Measurements from ENCODE around the gene GLB1L3.
"Not testable (repeated sequence)": the region's sequence is repeated elsewhere in the genome, so short reads cannot be mapped to it uniquely, and the experiment has no call there.

GLB1L3 gene

GRCh38 chr11:134252346-134253187 is 23.6 kb upstream of the GLB1L3 start:
- no peak for DNase-seq

DNA sequence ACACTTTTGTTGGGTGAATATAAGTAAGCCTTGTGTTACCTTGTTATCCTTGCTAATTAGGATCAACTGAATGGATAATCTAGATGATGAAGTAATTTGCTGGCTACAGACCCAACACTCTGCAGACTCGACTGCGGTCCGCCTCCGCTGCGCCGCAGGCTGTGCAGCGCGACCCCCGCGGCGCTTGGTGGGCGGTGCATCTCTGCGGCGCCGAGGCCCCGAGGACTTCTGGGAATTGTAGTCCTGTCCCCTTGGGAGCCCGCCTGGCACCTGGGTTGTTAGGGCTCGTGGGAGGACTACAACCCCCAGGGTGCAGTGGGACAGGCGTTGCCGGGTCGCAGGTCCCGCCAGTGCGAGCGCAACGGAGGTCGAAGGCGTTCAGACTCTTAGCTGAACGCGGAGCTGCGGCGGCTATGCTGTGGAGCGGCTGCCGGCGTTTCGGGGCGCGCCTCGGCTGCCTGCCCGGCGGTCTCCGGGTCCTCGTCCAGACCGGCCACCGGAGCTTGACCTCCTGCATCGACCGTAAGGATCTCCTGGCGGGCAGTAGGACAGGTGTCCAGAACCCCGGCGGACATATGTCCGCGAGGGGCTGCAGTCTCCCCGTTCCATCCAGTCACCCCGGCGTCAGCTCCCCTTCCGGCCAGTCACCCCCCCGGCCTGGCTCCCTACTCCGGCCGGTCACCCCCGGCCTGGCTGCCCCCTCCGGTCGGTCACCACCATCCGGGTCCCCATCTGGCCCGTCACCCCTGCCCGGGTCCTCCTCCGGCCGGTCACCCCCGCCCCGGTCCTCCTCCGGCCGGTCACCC is 22.8 kb upstream of the GLB1L3 start, which contains the start of the genes ACAD8 and THYN1:
Gene ACAD8, plus strand, starts transcription at position 381 of the 806 bp plus-strand sequence. Its CDS starts 33 bp downstream, at position 414.
Gene THYN1, minus strand, starts transcription at position 165 of the 806 bp plus-strand sequence. CDS start 470 bp downstream, outside the sequence.
- peak; percentile 97 for DNase-seq

- DNase-seq: no peak
Measured at GRCh38 chr11:134254433-134255183, 21.6 kb upstream of the GLB1L3 start.

GRCh38 chr11:134255184-134255561 is 21.0 kb upstream of the GLB1L3 start:
- not testable (repeated sequence) for DNase-seq

- DNase-seq: no peak
Measured at GRCh38 chr11:134257101-134257500, 19.1 kb upstream of the GLB1L3 start.

GRCh38 chr11:134258577-134258976 is 17.6 kb upstream of the GLB1L3 start:
- DNase-seq: no peak

GRCh38 chr11:134260503-134260902 is 15.7 kb upstream of the GLB1L3 start:
- DNase-seq: no peak

GRCh38 chr11:134260983-134261382 is 15.2 kb upstream of the GLB1L3 start:
- DNase-seq: no peak

- peak; percentile 25 to 52 for DNase-seq
Measured at GRCh38 chr11:134261626-134262488, 14.3 kb upstream of the GLB1L3 start.

DNA sequence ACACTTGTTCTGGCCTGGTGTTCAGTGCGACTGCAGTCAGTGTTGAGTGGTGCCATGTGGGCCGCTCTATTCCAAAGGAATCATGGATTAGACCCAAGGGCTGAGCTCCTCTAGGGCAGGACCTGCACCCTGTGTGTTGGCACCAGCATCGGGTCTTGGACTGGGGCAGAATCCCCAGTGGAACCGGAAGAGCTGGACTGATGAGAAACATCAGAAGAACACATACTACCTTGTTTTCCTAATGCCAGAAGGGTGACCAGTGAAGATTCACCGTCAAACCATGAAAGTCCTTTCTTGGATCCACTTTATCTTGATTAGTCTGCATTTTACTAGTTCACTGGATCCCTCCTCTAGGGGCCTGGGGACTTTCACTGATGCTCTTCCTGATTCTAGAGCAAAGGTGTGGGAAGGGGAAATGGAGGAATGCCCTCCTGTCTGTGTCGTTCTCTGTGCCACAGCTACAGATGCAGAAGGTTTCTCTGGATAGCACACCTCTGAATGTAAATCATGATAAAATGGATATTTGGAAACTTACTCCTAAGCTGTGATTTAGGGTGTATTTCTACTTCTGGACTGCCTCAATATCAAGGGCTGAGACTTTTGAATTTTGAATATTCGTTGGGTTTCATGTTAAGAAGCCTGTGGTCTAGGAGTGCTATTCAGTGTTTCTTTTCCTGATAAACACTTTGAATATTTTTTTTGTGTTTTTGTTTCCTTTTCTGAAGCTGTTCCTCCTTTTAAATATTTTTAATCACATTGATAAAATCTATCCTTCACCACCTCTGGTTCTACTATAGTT is 11.0 kb upstream of the GLB1L3 start:
- no peak for DNase-seq

- DNase-seq: no peak
Measured at GRCh38 chr11:134266440-134266839, 9.7 kb upstream of the GLB1L3 start.

GRCh38 chr11:134266841-134267251 is 9.3 kb upstream of the GLB1L3 start:
- no peak for DNase-seq

DNA sequence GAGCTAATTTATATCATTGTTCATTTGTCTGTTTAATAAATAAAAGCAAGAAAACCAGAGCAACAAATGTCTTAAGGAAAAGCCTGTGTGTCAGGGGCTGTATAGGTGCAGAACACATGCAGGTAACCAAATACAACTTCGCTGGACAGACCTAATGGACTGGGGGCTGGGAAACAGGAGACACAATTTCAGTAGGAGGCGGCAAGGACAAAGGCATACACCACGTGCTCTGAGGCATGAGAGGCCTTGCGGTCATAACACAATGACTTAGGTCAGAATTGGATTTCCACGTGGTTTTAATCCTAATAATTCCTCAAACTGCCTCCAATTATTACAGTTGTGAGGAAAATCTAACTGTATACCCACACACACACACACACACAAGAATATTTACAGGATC is 8.7 kb upstream of the GLB1L3 start:
- no peak for DNase-seq

DNA sequence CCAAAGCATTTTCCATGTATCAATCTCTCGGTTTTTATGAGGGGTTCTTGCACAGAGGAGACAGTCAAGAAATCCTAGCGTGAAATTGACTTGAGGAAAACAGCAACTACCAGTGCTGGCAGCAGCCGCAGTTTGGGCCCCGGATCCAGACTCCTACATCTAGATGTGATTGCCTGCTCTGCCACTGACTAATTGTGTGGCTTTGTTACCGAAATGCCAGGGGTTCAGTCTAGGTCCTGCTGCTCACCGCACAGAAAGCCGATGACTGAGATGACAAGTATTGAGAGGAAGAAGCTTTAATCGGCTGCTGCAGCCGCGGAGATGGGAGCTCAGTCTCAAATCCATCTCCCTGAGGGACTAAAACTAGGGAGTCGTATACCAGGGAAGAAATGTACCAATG is 8.2 kb upstream of the GLB1L3 start:
- no peak for DNase-seq

DNA sequence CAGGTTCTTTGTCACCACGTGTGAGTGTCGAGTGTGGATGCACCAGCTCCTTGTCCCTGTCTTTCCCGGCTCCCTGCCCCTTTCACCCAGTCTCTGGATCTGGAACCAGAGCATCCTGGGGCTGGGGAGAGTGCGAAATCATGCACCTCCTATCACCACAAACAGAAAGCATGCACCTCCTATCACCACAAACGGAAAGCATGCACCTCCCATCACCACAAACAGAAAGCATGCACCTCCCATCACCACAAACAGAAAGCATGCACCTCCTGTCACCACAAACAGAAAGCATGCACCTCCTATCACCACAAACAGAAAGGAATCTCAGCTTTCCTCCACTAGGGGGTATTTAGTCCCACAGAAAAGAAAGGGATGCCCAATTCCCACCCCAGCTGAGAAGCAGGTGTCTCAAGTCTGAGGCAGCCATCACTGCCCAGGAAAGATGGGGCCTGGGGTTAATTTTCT is 5.9 kb upstream of the GLB1L3 start:
- DNase-seq: peak in 1 of 2 donors; percentile 62

- no peak for DNase-seq
Measured at GRCh38 chr11:134271978-134272377, 4.2 kb upstream of the GLB1L3 start.

DNA sequence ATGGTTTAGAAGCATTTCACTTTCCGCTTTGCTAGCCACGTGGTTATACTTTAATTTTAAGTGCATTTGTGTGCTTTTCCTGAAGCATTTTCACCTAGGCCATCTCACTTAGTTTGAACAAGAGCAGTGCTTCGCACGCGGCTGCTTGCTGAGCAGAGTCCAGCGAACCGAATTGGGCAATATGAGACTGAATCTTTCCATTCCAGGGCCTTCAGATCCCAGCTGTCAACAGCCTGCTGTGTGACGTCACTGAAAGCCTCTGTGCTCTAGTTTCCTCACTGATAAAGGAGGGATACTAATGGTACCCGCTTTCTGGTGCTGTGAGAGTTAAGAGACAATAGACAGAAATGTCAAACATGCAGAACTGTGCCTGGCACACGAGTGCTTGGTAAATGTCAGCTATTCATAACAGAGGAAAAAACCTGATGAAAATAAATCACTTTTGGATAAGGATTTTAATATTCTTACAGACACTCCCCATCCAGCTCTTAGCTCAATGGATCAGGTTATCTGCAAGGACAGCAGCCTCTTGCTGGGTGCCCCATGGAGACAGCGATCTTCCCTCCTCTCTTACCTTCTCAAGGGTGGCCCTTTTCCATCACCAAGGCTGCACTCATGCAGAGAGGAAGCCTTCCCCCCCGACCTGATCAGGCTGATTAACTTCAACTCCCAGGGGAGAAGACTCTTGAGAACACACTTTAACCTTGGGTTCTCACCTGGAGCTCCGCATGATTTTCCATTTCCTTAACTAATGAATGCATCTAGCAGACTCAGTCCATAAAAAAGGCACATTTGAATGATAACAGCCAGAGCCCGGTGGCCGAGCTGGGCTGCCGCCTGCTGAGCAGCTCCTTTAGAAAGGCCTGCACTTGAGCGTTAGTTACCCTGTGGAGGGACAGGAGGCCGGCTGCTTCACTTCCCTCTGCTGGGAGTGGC is 3.5 kb upstream of the GLB1L3 start:
- no peak for DNase-seq

DNA sequence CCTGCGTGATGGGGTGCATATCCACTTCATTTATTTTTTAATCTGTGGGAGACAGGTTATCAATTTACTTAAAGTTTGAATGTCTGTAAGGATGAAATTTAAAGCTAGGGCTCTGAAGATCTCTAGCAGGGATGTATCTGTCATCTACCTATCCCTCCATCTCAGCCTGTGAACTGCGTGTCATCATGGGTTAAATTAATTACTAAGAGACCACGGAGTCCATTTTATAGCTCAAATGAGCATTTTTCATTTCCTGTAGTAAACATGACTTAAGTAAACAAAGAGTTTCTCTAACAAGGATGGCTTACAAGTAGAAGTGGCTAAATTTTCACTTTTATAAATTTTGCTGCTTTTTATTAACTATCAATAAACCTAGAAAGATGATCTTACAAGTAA is 2.9 kb upstream of the GLB1L3 start:
- no peak for DNase-seq

- DNase-seq: no peak
Measured at GRCh38 chr11:134275188-134275533, 1.0 kb upstream of the GLB1L3 start.

Measured in CD4-positive, alpha-beta T cell treated with Interleukin-4 for 1 hour (primary cell).